ENCODE data around the gene PITPNM2.

PITPNM2 gene

GRCh38 chr12:123187637-123188036 is 36.7 kb upstream of the PITPNM2 start:
- Histone ChIP-seq H3K4me2 (ENCODE audit: low read length) (no peak overlapping the region), H3K27ac (ENCODE audit: low read depth, low read length, poor library complexity, severe bottlenecking) (no peak overlapping the region), H3K9ac (ENCODE audit: low read length) (no peak overlapping the region), H3K36me3 (ENCODE audit: insufficient read depth, low read length) (peaks cover 84% of the 10 kb centered on the region), H3F3A (ENCODE audit: insufficient read depth, low read length) (no peaks in the 10 kb centered on the region), H3K79me2 (ENCODE audit: insufficient read depth, low read length) (no peaks in the 10 kb centered on the region), H4K20me1 (ENCODE audit: insufficient read depth, low read length) (no peaks in the 10 kb centered on the region), H2AFZ (ENCODE audit: low read length) (no peak overlapping the region), H3K27me3 (ENCODE audit: insufficient read depth, low read length) (no peaks in the 10 kb centered on the region), H3K4me1 (ENCODE audit: insufficient read depth, low read length, severe bottlenecking) (no peaks in the 10 kb centered on the region), H3K9me3 (ENCODE audit: low read length) (no peaks in the 10 kb centered on the region), H3K4me3 (ENCODE audit: low read depth, low read length, poor library complexity, severe bottlenecking) (no peak overlapping the region), H3K9me2 (ENCODE audit: low read depth, low read length) (no peaks in the 10 kb centered on the region)
- no peak for TF ChIP-seq CTCF (IDR thresholded peaks at IDR 0.05; ENCODE audit: low read length)
- TF ChIP-seq EZH2 (IDR thresholded peaks at IDR 0.05; ENCODE audit: borderline replicate concordance, low read length), result no peak

GRCh38 chr12:123180171-123180570 is 29.3 kb upstream of the PITPNM2 start:
- H3K27me3 ChIP-seq (ENCODE audit: insufficient read depth, low read length), result no peaks in the 10 kb centered on the region
- no peaks in the 10 kb centered on the region for H4K20me1 ChIP-seq (ENCODE audit: insufficient read depth, low read length)
- no peaks in the 10 kb centered on the region for H3K79me2 ChIP-seq (ENCODE audit: insufficient read depth, low read length)
- H3K27ac ChIP-seq (ENCODE audit: low read depth, low read length, poor library complexity, severe bottlenecking), result no peak overlapping the region
- H3K9me2 ChIP-seq (ENCODE audit: low read depth, low read length), result no peaks in the 10 kb centered on the region
- H3K4me2 ChIP-seq (ENCODE audit: low read length), result no peak overlapping the region
- no peak for TF ChIP-seq EZH2 (IDR thresholded peaks at IDR 0.05; ENCODE audit: borderline replicate concordance, low read length)
- no peak for TF ChIP-seq CTCF (IDR thresholded peaks at IDR 0.05; ENCODE audit: low read length)
- H3K9ac ChIP-seq (ENCODE audit: low read length), result no peak overlapping the region
- no peaks in the 10 kb centered on the region for H3K9me3 ChIP-seq (ENCODE audit: low read length)
- H2AFZ ChIP-seq (ENCODE audit: low read length), result no peak overlapping the region
- no peaks in the 10 kb centered on the region for H3F3A ChIP-seq (ENCODE audit: insufficient read depth, low read length)
- no peaks in the 10 kb centered on the region for H3K4me1 ChIP-seq (ENCODE audit: insufficient read depth, low read length, severe bottlenecking)
- H3K4me3 ChIP-seq (ENCODE audit: low read depth, low read length, poor library complexity, severe bottlenecking), result no peak overlapping the region
- peaks cover 74% of the 10 kb centered on the region for H3K36me3 ChIP-seq (ENCODE audit: insufficient read depth, low read length)

GRCh38 chr12:123171967-123172366 is 21.1 kb upstream of the PITPNM2 start:
- Histone ChIP-seq H3K4me2 (ENCODE audit: low read length) (no peak overlapping the region), H2AFZ (ENCODE audit: low read length) (no peak overlapping the region), H4K20me1 (ENCODE audit: insufficient read depth, low read length) (no peaks in the 10 kb centered on the region), H3F3A (ENCODE audit: insufficient read depth, low read length) (no peaks in the 10 kb centered on the region), H3K36me3 (ENCODE audit: insufficient read depth, low read length) (peaks cover 59% of the 10 kb centered on the region), H3K27me3 (ENCODE audit: insufficient read depth, low read length) (no peaks in the 10 kb centered on the region), H3K79me2 (ENCODE audit: insufficient read depth, low read length) (no peaks in the 10 kb centered on the region), H3K4me3 (ENCODE audit: low read depth, low read length, poor library complexity, severe bottlenecking) (no peak overlapping the region), H3K9ac (ENCODE audit: low read length) (no peak overlapping the region), H3K4me1 (ENCODE audit: insufficient read depth, low read length, severe bottlenecking) (no peaks in the 10 kb centered on the region), H3K9me2 (ENCODE audit: low read depth, low read length) (no peaks in the 10 kb centered on the region), H3K9me3 (ENCODE audit: low read length) (no peaks in the 10 kb centered on the region), H3K27ac (ENCODE audit: low read depth, low read length, poor library complexity, severe bottlenecking) (no peak overlapping the region)
- TF ChIP-seq EZH2 (IDR thresholded peaks at IDR 0.05; ENCODE audit: borderline replicate concordance, low read length) (no peak), CTCF (IDR thresholded peaks at IDR 0.05; ENCODE audit: low read length) (no peak)
